Transverse colon (tissue), 3 donors: Measurements from ENCODE around the gene TBC1D17.

ENCODE experiments used
- EP300 ChIP-seq: sonication (generic); formaldehyde crosslinking; IDR thresholded peaks from one replicate; pipeline ENCODE4 v1.6.1; 2017; ENCODE audit warnings: antibody characterized with exemption, low read depth
- POLR2A ChIP-seq: fragments of 450-650 bp; IDR thresholded peaks from one replicate; pipeline ENCODE4 v1.6.1; 2016; ENCODE audit warnings: antibody characterized with exemption, mild to moderate bottlenecking, moderate library complexity
- TF ChIP-seq, protein P1 (sequence below), 5 experiments: fragments of 200-600 bp in 3 of 5; fragments of 450-650 bp in 2 of 5; sonication (generic) in 3 of 5; IDR thresholded peaks; 1 replicate in 2 of 5; 2 replicates in 3 of 5; pipeline ENCODE4 v1.5.1; 2016 to 2017; ENCODE audit warnings: antibody characterized with exemption in 5 of 5, inconsistent platforms in 3 of 5, mild to moderate bottlenecking in 2 of 5, moderate library complexity in 1 of 5

DNA sequence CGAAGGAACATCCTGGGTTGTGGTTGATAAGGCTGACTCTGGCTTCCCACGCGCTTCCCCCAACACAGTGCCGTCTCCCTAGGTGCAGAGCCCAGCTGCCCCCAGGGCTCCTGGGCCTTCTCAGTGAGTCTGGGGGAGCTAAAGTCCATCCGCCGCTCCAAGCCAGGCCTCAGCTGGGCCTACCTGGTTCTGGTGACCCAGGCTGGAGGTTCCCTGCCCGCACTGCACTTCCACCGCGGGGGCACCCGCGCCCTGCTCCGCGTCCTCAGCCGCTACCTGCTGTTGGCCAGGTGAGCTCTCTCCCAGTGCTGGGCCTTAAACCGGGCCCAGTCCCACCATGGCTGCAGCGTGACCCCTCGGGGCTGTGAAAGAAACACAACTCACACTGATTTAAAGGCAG is 3.7 kb downstream of the TBC1D17 start:
- TF ChIP-seq, protein P1, sequence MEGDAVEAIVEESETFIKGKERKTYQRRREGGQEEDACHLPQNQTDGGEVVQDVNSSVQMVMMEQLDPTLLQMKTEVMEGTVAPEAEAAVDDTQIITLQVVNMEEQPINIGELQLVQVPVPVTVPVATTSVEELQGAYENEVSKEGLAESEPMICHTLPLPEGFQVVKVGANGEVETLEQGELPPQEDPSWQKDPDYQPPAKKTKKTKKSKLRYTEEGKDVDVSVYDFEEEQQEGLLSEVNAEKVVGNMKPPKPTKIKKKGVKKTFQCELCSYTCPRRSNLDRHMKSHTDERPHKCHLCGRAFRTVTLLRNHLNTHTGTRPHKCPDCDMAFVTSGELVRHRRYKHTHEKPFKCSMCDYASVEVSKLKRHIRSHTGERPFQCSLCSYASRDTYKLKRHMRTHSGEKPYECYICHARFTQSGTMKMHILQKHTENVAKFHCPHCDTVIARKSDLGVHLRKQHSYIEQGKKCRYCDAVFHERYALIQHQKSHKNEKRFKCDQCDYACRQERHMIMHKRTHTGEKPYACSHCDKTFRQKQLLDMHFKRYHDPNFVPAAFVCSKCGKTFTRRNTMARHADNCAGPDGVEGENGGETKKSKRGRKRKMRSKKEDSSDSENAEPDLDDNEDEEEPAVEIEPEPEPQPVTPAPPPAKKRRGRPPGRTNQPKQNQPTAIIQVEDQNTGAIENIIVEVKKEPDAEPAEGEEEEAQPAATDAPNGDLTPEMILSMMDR (IDR thresholded peaks at IDR 0.05) = no peak
- TF ChIP-seq POLR2A = no peak
- no peak for TF ChIP-seq EP300
